Common myeloid progenitor, CD34-positive (primary cell): ENCODE measurements around the gene SF3B1.
"Not testable (repeated sequence)": the region's sequence is repeated elsewhere in the genome, so short reads cannot be mapped to it uniquely, and the experiment has no call there.

Experiments used
- CTCF ChIA-PET: fragments of 350-600 bp; sonication (Branson Sonifier 250); formaldehyde crosslinking; loops from one replicate; lab custom pipeline; 2021; ENCODE audit warnings: antibody characterized with exemption; lab: Charles Lee
- POLR2A ChIA-PET: fragments of 350-600 bp; sonication (Branson Sonifier 250); formaldehyde crosslinking; loops from one replicate; lab custom pipeline; 2021; ENCODE audit warnings: antibody characterized with exemption; lab: Charles Lee
- DNase-seq, 3 donors: peaks; one replicate each; pipeline versions ENCODE4 v3.0.0 to v3.0.0-alpha.2; 2013
- H3K27ac ChIP-seq, 2 experiments: 1 replicate in 1 of 2; 2 replicates in 1 of 2; pipeline ENCODE4 v1.7.0; 2013; ENCODE audit warnings: inconsistent platforms in 2 of 2, low read length in 2 of 2, mild to moderate bottlenecking in 2 of 2, low read depth in 1 of 2, moderate library complexity in 1 of 2; ENCODE audit not compliant: severe bottlenecking in 2 of 2, insufficient read depth in 1 of 2, poor library complexity in 1 of 2
- H3K27me3 ChIP-seq, 5 experiments: replicated peaks in 2 of 5; 1 replicate in 3 of 5; 2 replicates in 2 of 5; pipeline versions ENCODE4 v1.6.1 to v1.7.0; 2013; ENCODE audit warnings: low read length in 4 of 5, mild to moderate bottlenecking in 2 of 5, moderate library complexity in 2 of 5, inconsistent platforms in 1 of 5; ENCODE audit not compliant: insufficient read depth in 5 of 5, control insufficient read depth in 4 of 5
- H3K36me3 ChIP-seq, 4 experiments: 1 replicate in 2 of 4; 2 replicates in 2 of 4; pipeline versions ENCODE4 v1.6.1 to v1.7.0; 2013; ENCODE audit warnings: low read length in 3 of 4, control low read depth in 1 of 4, mild to moderate bottlenecking in 1 of 4; ENCODE audit not compliant: control insufficient read depth in 4 of 4, insufficient read depth in 4 of 4
- H3K4me1 ChIP-seq, 4 experiments: 1 replicate in 3 of 4; 2 replicates in 1 of 4; pipeline versions ENCODE4 v1.6.1 to v1.7.1; 2013; ENCODE audit warnings: low read length in 3 of 4, mild to moderate bottlenecking in 3 of 4, control low read depth in 1 of 4, inconsistent platforms in 1 of 4, moderate library complexity in 1 of 4; ENCODE audit not compliant: control insufficient read depth in 4 of 4, insufficient read depth in 4 of 4; ENCODE audit errors: control extremely low read depth in 1 of 4
- H3K4me3 ChIP-seq, 7 experiments: 1 replicate in 4 of 7; 2 replicates in 3 of 7; pipeline versions ENCODE4 v1.5.1 to v1.7.0; 2013; ENCODE audit warnings: mild to moderate bottlenecking in 7 of 7, low read length in 6 of 7, moderate library complexity in 6 of 7, inconsistent platforms in 2 of 7, low read depth in 2 of 7, control low read depth in 1 of 7; ENCODE audit not compliant: insufficient read depth in 4 of 7, control insufficient read depth in 1 of 7; ENCODE audit errors: extremely low read depth in 1 of 7
- H3K9me3 ChIP-seq, 5 experiments: 1 replicate in 4 of 5; 2 replicates in 1 of 5; pipeline versions ENCODE4 v1.6.1 to v1.7.1; 2013; ENCODE audit warnings: low read length in 4 of 5, mild to moderate bottlenecking in 2 of 5, inconsistent platforms in 1 of 5, low read depth in 1 of 5, moderate library complexity in 1 of 5; ENCODE audit not compliant: control insufficient read depth in 4 of 5, insufficient read depth in 2 of 5; ENCODE audit errors: control extremely low read depth in 1 of 5
- WGBS: methylation state at CpG from one replicate; pipeline ENCODE4 v1.1.5; 2013; ENCODE audit not compliant: insufficient coverage; 5-methylcytosine and 5-hydroxymethylcytosine counted together

SF3B1 gene

DNA sequence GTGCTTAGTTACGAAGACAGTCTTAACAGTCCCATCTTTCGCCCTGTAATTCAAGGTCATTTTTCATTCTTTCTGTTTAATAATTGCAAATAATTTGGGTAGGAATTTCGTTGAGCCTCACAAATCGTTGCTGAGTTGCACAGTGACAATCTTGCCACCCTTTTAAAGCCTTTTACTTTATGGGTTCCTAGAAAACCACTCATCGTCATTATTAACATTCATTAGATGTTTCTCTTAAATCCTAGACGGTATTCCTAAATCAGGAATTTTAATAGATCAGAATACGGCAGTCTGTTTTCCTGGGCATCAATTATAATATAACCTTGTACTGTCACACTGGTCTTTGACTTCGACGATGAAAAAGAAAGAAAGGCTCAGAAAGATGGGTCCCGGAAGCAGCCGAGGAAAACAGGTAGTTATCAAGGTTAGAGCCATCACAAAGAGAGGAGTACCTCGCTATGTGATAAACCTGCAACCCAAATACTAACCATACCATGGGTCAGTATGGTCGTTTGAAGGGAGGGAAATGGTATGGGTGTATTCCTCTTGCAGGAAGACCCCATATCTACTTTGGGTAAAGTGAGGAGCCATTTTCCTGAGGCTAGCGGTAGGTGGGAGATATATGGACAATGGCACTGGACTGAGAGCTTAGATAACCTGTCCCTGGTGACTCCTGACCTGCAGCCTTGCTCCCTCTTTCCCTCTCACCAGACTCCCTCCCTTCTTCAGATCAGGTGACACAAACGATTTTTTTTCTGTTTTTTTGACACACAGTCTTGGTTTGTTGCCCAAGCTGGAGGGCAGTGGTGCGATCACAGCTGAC is 981 bp upstream of the SF3B1 start:
- POLR2A ChIA-PET = interaction anchor here (0.6 to 3.9 kb wide), 4 partner anchors 17 to 429 kb away, joined by 3 to 48 read pairs (median 6); partner anchors contain the start of genes COQ10B, HSPD1 and HSPE1
- 38% methylated on average over 8 of the region's 16 CpGs for WGBS
- peak overlapping the region in 6 of 7 experiments; percentile 97 to 100 (median 100) for H3K4me3 ChIP-seq
- H3K9me3 ChIP-seq = no peaks in the 10 kb centered on the region
- H3K36me3 ChIP-seq = no peaks in the 10 kb centered on the region
- CTCF ChIA-PET = interaction anchor here (1.0 to 1.3 kb wide), 2 partner anchors 14 to 15 kb away, joined by 3 to 4 read pairs; no protein-coding TSS in a partner anchor
- H3K4me1 ChIP-seq = peaks cover 25 to 42% (median 35%) of the 10 kb centered on the region in 4 experiments
- H3K27ac ChIP-seq = peak overlapping the region; percentile 100
- H3K27me3 ChIP-seq = no peaks in the 10 kb centered on the region
- no peak for DNase-seq

GRCh38 chr2:197433780-197434438 is 919 bp downstream of the SF3B1 start:
- ChIA-PET CTCF (interaction anchor here (0.9 to 1.3 kb wide), 4 partner anchors 9 to 19 kb away, joined by 3 to 5 read pairs (median 4); partner anchors contain the start of gene COQ10B), POLR2A (interaction anchor here (1.1 to 3.9 kb wide), 3 partner anchors 18 to 85 kb away, joined by 3 to 48 read pairs (median 4); partner anchors contain the start of genes COQ10B and HSPD1)
- peaks cover 2 to 7% (median 4%) of the 10 kb centered on the region in 4 experiments for H3K36me3 ChIP-seq
- no peaks in the 10 kb centered on the region for H3K27me3 ChIP-seq
- H3K9me3 ChIP-seq = no peaks in the 10 kb centered on the region
- H3K4me3 ChIP-seq = peak overlapping the region; percentile 89 to 100 (median 100)
- no peak for DNase-seq
- H3K4me1 ChIP-seq = peaks cover 25 to 47% (median 38%) of the 10 kb centered on the region in 4 experiments
- WGBS = 0% methylated on average over 9 of the region's 11 CpGs
- peak overlapping the region; percentile 100 for H3K27ac ChIP-seq

GRCh38 chr2:197432527-197432926 is 2.3 kb downstream of the SF3B1 start:
- H3K4me1 ChIP-seq = peaks cover 25 to 48% (median 38%) of the 10 kb centered on the region in 4 experiments
- H3K36me3 ChIP-seq = peaks cover 2 to 14% (median 6%) of the 10 kb centered on the region in 4 experiments
- H3K27ac ChIP-seq = peak overlapping the region in 1 of 2 experiments; percentile 100
- DNase-seq, POLR2A ChIA-PET, H3K9me3 ChIP-seq, H3K27me3 ChIP-seq: not testable (repeated sequence)
- WGBS = 80% methylated on average over 1 of the region's 6 CpGs
- peak overlapping the region in 4 of 7 experiments; percentile 98 to 100 (median 100) for H3K4me3 ChIP-seq
- CTCF ChIA-PET = interaction anchor here (0.8 to 1.0 kb wide), 2 partner anchors 21 to 39 kb away, joined by 3 to 5 read pairs; partner anchors contain the start of gene COQ10B

- peaks cover 2 to 14% (median 6%) of the 10 kb centered on the region in 4 experiments for H3K36me3 ChIP-seq
- peaks cover 25 to 50% (median 38%) of the 10 kb centered on the region in 4 experiments for H3K4me1 ChIP-seq
- 91% methylated on average over 3 of the region's 6 CpGs for WGBS
- no peaks in the 10 kb centered on the region for H3K27me3 ChIP-seq
- ChIA-PET CTCF (interaction anchor here (1.2 to 1.3 kb wide), 2 partner anchors 12 to 59 kb away, joined by 3 read pairs; no protein-coding TSS in a partner anchor), POLR2A (no interaction called here)
- DNase-seq = no peak
- H3K27ac ChIP-seq = peak overlapping the region in 1 of 2 experiments; percentile 100
- H3K4me3 ChIP-seq = peak overlapping the region in 4 of 7 experiments; percentile 23 to 100 (median 99)
- H3K9me3 ChIP-seq = no peaks in the 10 kb centered on the region
Measured at GRCh38 chr2:197431858-197432257, 3.0 kb downstream of the SF3B1 start.

- peaks cover 13 to 37% (median 26%) of the 10 kb centered on the region in 4 experiments for H3K4me1 ChIP-seq
- CTCF ChIA-PET = interaction anchor here (1.4 to 3.4 kb wide), 2 partner anchors 15 to 20 kb away, joined by 3 to 8 read pairs; no protein-coding TSS in a partner anchor
- H3K27ac ChIP-seq = no peak overlapping the region
- H3K36me3 ChIP-seq = peaks cover 6 to 21% (median 14%) of the 10 kb centered on the region in 4 experiments
- no CpG with 5 or more reads among the region's 3 CpGs for WGBS
- POLR2A ChIA-PET = no interaction called here
- H3K4me3 ChIP-seq = no peak overlapping the region
- no peaks in the 10 kb centered on the region for H3K9me3 ChIP-seq
- H3K27me3 ChIP-seq = no peaks in the 10 kb centered on the region
- DNase-seq = no peak
Measured at GRCh38 chr2:197427986-197428385, 6.8 kb downstream of the SF3B1 start.

GRCh38 chr2:197426723-197427603 is 7.9 kb downstream of the SF3B1 start:
- ChIA-PET POLR2A (no interaction called here), CTCF (interaction anchor here (1.4 to 3.4 kb wide), 2 partner anchors 14 to 19 kb away, joined by 3 to 8 read pairs; no protein-coding TSS in a partner anchor)
- WGBS = 86% methylated on average over 1 of the region's 2 CpGs
- Histone ChIP-seq H3K9me3 (no peaks in the 10 kb centered on the region), H3K4me1 (peaks cover 4 to 27% (median 16%) of the 10 kb centered on the region in 4 experiments), H3K4me3 (no peak overlapping the region), H3K36me3 (peaks cover 6 to 26% (median 18%) of the 10 kb centered on the region in 4 experiments), H3K27ac (no peak overlapping the region), H3K27me3 (no peaks in the 10 kb centered on the region)
- no peak for DNase-seq
